ENCODE measurements around the gene SUMO3.

Gene SUMO3

GRCh38 chr21:44791993-44792392 lies 25.9 kb downstream of the SUMO3 start:
- Histone ChIP-seq H3K79me2 (ENCODE audit: control insufficient read depth, low read length) (peaks cover 100% of the 10 kb centered on the region), H3K36me3 (ENCODE audit: control insufficient read depth, low read length) (peaks cover 69% of the 10 kb centered on the region), H3K4me1 (ENCODE audit: control insufficient read depth, low read length) (peaks cover 48% of the 10 kb centered on the region)

GRCh38 chr21:44791246-44791645 lies 26.6 kb downstream of the SUMO3 start:
- peaks cover 10% of the 10 kb centered on the region; the same call in 1 of the 2 replicates for H3F3A ChIP-seq (ENCODE audit: control insufficient read depth, insufficient read depth)
- no peak overlapping the region for H3K27ac ChIP-seq (ENCODE audit: low read depth, low read length)
- no peaks in the 10 kb centered on the region for H3K9me2 ChIP-seq (replicated peaks; ENCODE audit: control insufficient read depth, low read length)
- H3K4me2 ChIP-seq (ENCODE audit: low read length), result peak overlapping the region; percentile 61; the same call in 1 of the 2 replicates
- H4K20me1 ChIP-seq (ENCODE audit: control insufficient read depth, insufficient read depth, low read depth, low read length), result peaks cover 31% of the 10 kb centered on the region
- no peaks in the 10 kb centered on the region for H3K27me3 ChIP-seq (ENCODE audit: control insufficient read depth, low read length)
- no peaks in the 10 kb centered on the region for H3K9me3 ChIP-seq (ENCODE audit: control insufficient read depth, insufficient read depth, low read length)
- TF ChIP-seq EZH2phosphoT487 (IDR thresholded peaks at IDR 0.05; ENCODE audit: borderline replicate concordance, low read length), result no peak
- H3K79me2 ChIP-seq (ENCODE audit: control insufficient read depth, low read length), result peaks cover 100% of the 10 kb centered on the region
- H3K36me3 ChIP-seq (ENCODE audit: control insufficient read depth, low read length), result peaks cover 67% of the 10 kb centered on the region
- peaks cover 48% of the 10 kb centered on the region for H3K4me1 ChIP-seq (ENCODE audit: control insufficient read depth, low read length)
- H3K4me3 ChIP-seq (ENCODE audit: low read length), result peak overlapping the region; percentile 42

More at GRCh38 chr21:44791993-44792392, 25.9 kb downstream of the SUMO3 start:
- Histone ChIP-seq H3K27ac (ENCODE audit: low read depth, low read length) (no peak overlapping the region), H4K20me1 (ENCODE audit: control insufficient read depth, insufficient read depth, low read depth, low read length) (peaks cover 38% of the 10 kb centered on the region), H3K27me3 (ENCODE audit: control insufficient read depth, low read length) (no peaks in the 10 kb centered on the region), H3K4me3 (ENCODE audit: low read length) (no peak overlapping the region), H3K9me2 (replicated peaks; ENCODE audit: control insufficient read depth, low read length) (no peaks in the 10 kb centered on the region), H3F3A (ENCODE audit: control insufficient read depth, insufficient read depth) (peaks cover 12% of the 10 kb centered on the region), H3K4me2 (ENCODE audit: low read length) (no peak overlapping the region), H3K9me3 (ENCODE audit: control insufficient read depth, insufficient read depth, low read length) (no peaks in the 10 kb centered on the region)
- TF ChIP-seq EZH2phosphoT487 (IDR thresholded peaks at IDR 0.05; ENCODE audit: borderline replicate concordance, low read length), result no peak
- no peak for TF ChIP-seq CTCF (IDR thresholded peaks at IDR 0.05; ENCODE audit: low read depth, low read length, poor library complexity, severe bottlenecking)

- H3K4me2 ChIP-seq (ENCODE audit: low read length), result peak overlapping the region; percentile 61
- H3K4me1 ChIP-seq (ENCODE audit: control insufficient read depth, low read length), result peaks cover 48% of the 10 kb centered on the region
- H3K9me2 ChIP-seq (replicated peaks; ENCODE audit: control insufficient read depth, low read length), result no peaks in the 10 kb centered on the region
- H3K4me3 ChIP-seq (ENCODE audit: low read length), result peak overlapping the region; percentile 42
- H3K36me3 ChIP-seq (ENCODE audit: control insufficient read depth, low read length), result peaks cover 71% of the 10 kb centered on the region
- no peaks in the 10 kb centered on the region for H3K9me3 ChIP-seq (ENCODE audit: control insufficient read depth, insufficient read depth, low read length)
- H3K79me2 ChIP-seq (ENCODE audit: control insufficient read depth, low read length), result peaks cover 100% of the 10 kb centered on the region
- H3F3A ChIP-seq (ENCODE audit: control insufficient read depth, insufficient read depth), result peaks cover 10% of the 10 kb centered on the region; the same call in 1 of the 2 replicates
- peak overlapping the region; percentile 57 for H3K27ac ChIP-seq (ENCODE audit: low read depth, low read length)
- H4K20me1 ChIP-seq (ENCODE audit: control insufficient read depth, insufficient read depth, low read depth, low read length), result peaks cover 33% of the 10 kb centered on the region
- TF ChIP-seq CTCF (IDR thresholded peaks at IDR 0.05; ENCODE audit: low read depth, low read length, poor library complexity, severe bottlenecking) (no peak), EZH2phosphoT487 (IDR thresholded peaks at IDR 0.05; ENCODE audit: borderline replicate concordance, low read length) (no peak)
- no peaks in the 10 kb centered on the region for H3K27me3 ChIP-seq (ENCODE audit: control insufficient read depth, low read length)
Observed at GRCh38 chr21:44790368-44790767, 27.5 kb downstream of the SUMO3 start.

GRCh38 chr21:44789880-44790279 lies 28.0 kb downstream of the SUMO3 start:
- Histone ChIP-seq H3K4me2 (ENCODE audit: low read length) (peak overlapping the region; percentile 61), H3K27me3 (ENCODE audit: control insufficient read depth, low read length) (no peaks in the 10 kb centered on the region), H3F3A (ENCODE audit: control insufficient read depth, insufficient read depth) (peaks cover 10% of the 10 kb centered on the region; the same call in 1 of the 2 replicates), H3K4me1 (ENCODE audit: control insufficient read depth, low read length) (peaks cover 48% of the 10 kb centered on the region), H3K79me2 (ENCODE audit: control insufficient read depth, low read length) (peaks cover 100% of the 10 kb centered on the region), H3K4me3 (ENCODE audit: low read length) (peak overlapping the region; percentile 42), H4K20me1 (ENCODE audit: control insufficient read depth, insufficient read depth, low read depth, low read length) (peaks cover 33% of the 10 kb centered on the region), H3K9me3 (ENCODE audit: control insufficient read depth, insufficient read depth, low read length) (no peaks in the 10 kb centered on the region), H3K27ac (ENCODE audit: low read depth, low read length) (peak overlapping the region; percentile 57), H3K9me2 (replicated peaks; ENCODE audit: control insufficient read depth, low read length) (no peaks in the 10 kb centered on the region), H3K36me3 (ENCODE audit: control insufficient read depth, low read length) (peaks cover 76% of the 10 kb centered on the region)
- no peak for TF ChIP-seq CTCF (IDR thresholded peaks at IDR 0.05; ENCODE audit: low read depth, low read length, poor library complexity, severe bottlenecking)
- TF ChIP-seq EZH2phosphoT487 (IDR thresholded peaks at IDR 0.05; ENCODE audit: borderline replicate concordance, low read length), result no peak

Data from DOHH2 (cell line).